Ovary (tissue), 9 donors: ENCODE results near the gene LMF1. TPM values are rescaled to one million over a fixed set of nuclear protein-coding genes. Genes with fewer than 3 reads are reported as not detected.

Source experiments
- DNase-seq, 5 donors: peaks; one replicate each; pipeline ENCODE4 v3.0.0-alpha.2; 2019 to 2020
- H3K27ac ChIP-seq, 2 donors: fragments of 200-600 bp; one replicate each; pipeline versions ENCODE4 v1.5.1 to v1.8.0; 2019 to 2022
- H3K27me3 ChIP-seq: fragments of 200-600 bp; one replicate; pipeline ENCODE4 v1.8.0; 2022
- H3K36me3 ChIP-seq: fragments of 200-600 bp; sonication (generic); one replicate; pipeline ENCODE4 v1.5.1; 2019
- H3K4me1 ChIP-seq: one replicate; pipeline ENCODE4 v1.8.1; 2013; ENCODE audit warnings: mild to moderate bottlenecking, moderate library complexity; ENCODE audit not compliant: insufficient read depth
- H3K4me3 ChIP-seq: fragments of 200-600 bp; sonication (generic); one replicate; pipeline ENCODE4 v1.5.1; 2017
- H3K9me3 ChIP-seq, 2 donors: fragments of 200-600 bp in 1 of 2; sonication (generic) in 1 of 2; one replicate each; pipeline versions ENCODE4 v1.5.1 to v1.8.1; 2013 to 2019; ENCODE audit warnings: mild to moderate bottlenecking in 1 of 2, moderate library complexity in 1 of 2
- CTCF ChIP-seq, 3 donors: fragments of 450-650 bp in 2 of 3; fragments of 200-600 bp in 1 of 3; IDR thresholded peaks; one replicate each; pipeline versions ENCODE4 v1.5.1 to v1.8.0; 2016 to 2022; ENCODE audit warnings: antibody characterized with exemption in 3 of 3, mild to moderate bottlenecking in 1 of 3
- EP300 ChIP-seq: sonication (generic); formaldehyde crosslinking; IDR thresholded peaks from one replicate; pipeline ENCODE4 v1.6.1; 2017; ENCODE audit warnings: antibody characterized with exemption
- POLR2A ChIP-seq: fragments of 450-650 bp; IDR thresholded peaks from one replicate; pipeline ENCODE4 v1.6.1; 2017; ENCODE audit warnings: antibody characterized with exemption, mild to moderate bottlenecking, moderate library complexity
- WGBS, 3 donors: extraction: QIAGEN DNeasy Blood & Tissue Kit in 1 of 3; methylation state at CpG; one replicate each; pipeline versions ENCODE4 v1.1.5 to v1.1.7; 2013 to 2017; 5-methylcytosine and 5-hydroxymethylcytosine counted together
- intact Hi-C, 4 donors: fragments of 100-400 bp; cut with DNase I; formaldehyde crosslinking; loops; one replicate each; pipeline versions ENCODE4 v1.11.0 to v1.15.1; 2022 to 2023
- polyA plus RNA-seq, 2 donors: library from polyadenylated mRNA; stranded (reverse); fragments of 200-250 nt in 1 of 2; fragments of 350-450 nt in 1 of 2; fragmentation: Illumina TruSeq in 1 of 2; extraction: RNeasy Lipid Tissue Mini Kit (QIAGEN cat#74804) in 1 of 2; gene quantifications; one replicate each; pipeline ENCODE4 v1.2.3, GENCODE V29; 2013 to 2014
- total RNA-seq, 7 donors: library from RNA; depleted of rRNA in 2 of 7; stranded (reverse); fragments of >200 nt in 2 of 7; fragmentation: NEBNext Ultra II Directional in 3 of 7; extraction: Animal tissue kit (Norgen Biotek cat#: 25700) in 3 of 7; gene quantifications; one replicate each; pipeline versions ENCODE4 v1.1.0 to v1.2.4, GENCODE V29; 2016 to 2023
- donor health status: DM: no; HTN: no; CAD: no; lungs with moderate emphysema.
- donor health status: DM: no; HTN: no; CAD: no.
- donor health status: Bipolar disorder and iron deficiency.
- donor health status: DM: yes; HTN: yes; CAD: no.
- donor health status: DM: no; HTN: no; CAD: no.
- donor health status: DM: yes; HTN: yes; CAD: no.

Gene LMF1
- total and polyA plus RNA-seq, 9 donors, result 7.8 to 31.9 (median 23.6) TPM

- Histone ChIP-seq H3K27me3 (no peaks in the 10 kb centered on the region), H3K4me3 (no peak overlapping the region), H3K27ac (no peak overlapping the region), H3K9me3 (no peaks in the 10 kb centered on the region), H3K4me1 (no peaks in the 10 kb centered on the region), H3K36me3 (no peaks in the 10 kb centered on the region)
- 74 to 86% (median 85%) methylated on average over 6 to 11 of the region's 11 CpGs for WGBS, 3 donors
- TF ChIP-seq CTCF (IDR thresholded peaks at IDR 0.05), result no peak
- TF ChIP-seq EP300, result no peak
- no peak for TF ChIP-seq POLR2A
- DNase-seq, result no peak
- intact Hi-C loops, result no loop called here
These were observed 119.5 kb downstream of the LMF1 start for GRCh38 chr16:851209-851810.

- Histone ChIP-seq H3K36me3 (no peaks in the 10 kb centered on the region), H3K27ac (no peak overlapping the region), H3K4me3 (no peak overlapping the region), H3K4me1 (no peaks in the 10 kb centered on the region), H3K9me3 (no peaks in the 10 kb centered on the region), H3K27me3 (no peaks in the 10 kb centered on the region)
- 88 to 92% (median 91%) methylated on average over 31 of the region's 31 CpGs for WGBS, 3 donors
- intact Hi-C loops, result no loop called here
- TF ChIP-seq EP300 (no peak), POLR2A (no peak), CTCF (IDR thresholded peaks at IDR 0.05) (no peak)
- no peak for DNase-seq
These were observed 120.1 kb downstream of the LMF1 start for GRCh38 chr16:850668-851067.

GRCh38 chr16:848510-849253 lies 122.1 kb downstream of the LMF1 start:
- no peaks in the 10 kb centered on the region for H3K4me1 ChIP-seq
- intact Hi-C loops, result no loop called here
- no peaks in the 10 kb centered on the region for H3K36me3 ChIP-seq
- WGBS, 3 donors, result 92 to 93% (median 93%) methylated on average over 44 of the region's 44 CpGs
- no peak overlapping the region for H3K27ac ChIP-seq
- TF ChIP-seq EP300 (no peak), CTCF (IDR thresholded peaks at IDR 0.05) (no peak), POLR2A (no peak)
- H3K4me3 ChIP-seq, result no peak overlapping the region
- no peak for DNase-seq
- H3K27me3 ChIP-seq, result no peaks in the 10 kb centered on the region
- no peaks in the 10 kb centered on the region for H3K9me3 ChIP-seq

GRCh38 chr16:847681-848445 lies 122.9 kb downstream of the LMF1 start:
- TF ChIP-seq CTCF (IDR thresholded peaks at IDR 0.05) (no peak), POLR2A (no peak), EP300 (no peak)
- intact Hi-C loops, result no loop called here
- no peak for DNase-seq
- WGBS, 3 donors, result 91 to 95% (median 94%) methylated on average over 31 to 33 of the region's 33 CpGs
- Histone ChIP-seq H3K27me3 (no peaks in the 10 kb centered on the region), H3K36me3 (no peaks in the 10 kb centered on the region), H3K9me3 (no peaks in the 10 kb centered on the region), H3K27ac (no peak overlapping the region), H3K4me3 (no peak overlapping the region), H3K4me1 (no peaks in the 10 kb centered on the region)
